HG03045 (cell line): ENCODE results near the gene PGRMC2.

Experiments used
- ATAC-seq: cut with Tn5 transposase; IDR thresholded peaks from one replicate; pipeline ENCODE4 v1.9.1; 2021; ENCODE audit warnings: mild to moderate bottlenecking, moderate library complexity; ENCODE audit not compliant: unreplicated experiment

PGRMC2 gene

GRCh38 chr4:128299848-128300247 lies 12.2 kb upstream of the PGRMC2 start:
- ATAC-seq = no peak

DNA sequence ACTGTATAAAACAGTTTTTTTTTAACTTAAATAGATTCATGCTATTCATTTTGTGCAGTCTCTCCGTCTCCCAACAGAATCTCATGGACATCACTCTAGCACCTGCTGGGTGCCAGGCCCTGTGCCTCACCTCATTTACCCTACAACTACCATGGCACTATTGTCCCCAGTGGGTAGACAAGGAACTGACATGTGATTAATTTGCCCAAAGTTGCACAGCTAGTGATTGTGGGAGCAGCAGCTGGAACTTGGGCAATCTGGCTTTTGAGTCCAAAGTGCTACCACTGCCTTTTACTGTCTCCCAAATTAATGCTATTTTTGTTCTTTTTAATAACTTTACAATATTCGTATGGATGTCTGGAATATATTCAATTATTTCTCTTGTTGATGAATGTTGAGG lies 11.2 kb upstream of the PGRMC2 start:
- no peak for ATAC-seq

DNA sequence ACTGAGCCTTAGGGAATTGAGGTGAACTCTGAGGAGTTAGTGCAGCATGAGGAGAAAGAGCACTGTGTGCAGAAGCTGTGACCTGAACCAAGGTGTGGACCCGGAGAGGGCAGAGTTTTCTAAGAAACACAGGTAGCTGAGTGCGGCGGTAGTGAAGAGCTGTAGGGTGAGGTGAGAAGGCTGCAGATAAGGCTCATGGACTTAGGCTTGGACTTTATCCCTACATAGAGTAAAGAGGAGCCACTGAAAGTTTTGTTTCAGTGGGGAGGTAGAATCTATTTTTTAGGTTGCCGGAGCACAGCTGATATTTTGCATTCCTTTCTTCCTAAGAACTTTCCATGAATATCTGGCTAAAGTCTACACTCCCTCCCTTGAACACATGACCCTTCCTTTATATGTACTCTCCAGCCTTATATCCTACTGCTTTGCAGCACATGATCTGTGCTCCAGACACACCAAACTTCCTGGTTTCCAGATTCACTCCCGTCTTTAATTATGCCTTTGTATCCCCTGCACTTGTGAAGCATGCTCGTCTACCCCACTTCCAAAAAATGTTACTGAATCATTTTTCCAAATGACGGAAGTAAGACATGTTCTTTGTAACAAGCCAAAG lies 10.6 kb upstream of the PGRMC2 start:
- ATAC-seq = no peak

GRCh38 chr4:128295255-128295654 lies 7.6 kb upstream of the PGRMC2 start:
- no peak for ATAC-seq

- no peak for ATAC-seq
These were observed 6.9 kb upstream of the PGRMC2 start for GRCh38 chr4:128294464-128294863.

- no peak for ATAC-seq
These were observed 4.7 kb upstream of the PGRMC2 start for GRCh38 chr4:128292349-128292748.

DNA sequence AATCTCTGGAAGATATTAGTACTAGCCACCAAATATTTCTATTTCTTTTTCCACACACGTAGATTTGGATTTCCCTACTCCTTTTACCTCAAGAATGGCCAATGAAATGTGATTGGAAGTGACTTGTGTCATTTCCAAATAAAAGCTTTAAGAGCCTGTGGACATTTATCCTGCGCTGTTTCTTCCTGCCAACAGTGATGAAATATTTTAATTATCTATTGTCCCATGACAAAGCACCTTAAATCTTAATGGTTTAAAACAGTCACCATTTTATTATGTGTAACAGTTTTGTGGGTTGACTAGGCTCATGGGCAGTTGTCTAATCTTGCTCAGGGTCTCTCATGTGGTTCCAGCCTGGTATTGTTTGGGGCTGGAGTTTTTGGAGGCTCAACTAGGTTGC lies 3.5 kb upstream of the PGRMC2 start:
- no peak for ATAC-seq

DNA sequence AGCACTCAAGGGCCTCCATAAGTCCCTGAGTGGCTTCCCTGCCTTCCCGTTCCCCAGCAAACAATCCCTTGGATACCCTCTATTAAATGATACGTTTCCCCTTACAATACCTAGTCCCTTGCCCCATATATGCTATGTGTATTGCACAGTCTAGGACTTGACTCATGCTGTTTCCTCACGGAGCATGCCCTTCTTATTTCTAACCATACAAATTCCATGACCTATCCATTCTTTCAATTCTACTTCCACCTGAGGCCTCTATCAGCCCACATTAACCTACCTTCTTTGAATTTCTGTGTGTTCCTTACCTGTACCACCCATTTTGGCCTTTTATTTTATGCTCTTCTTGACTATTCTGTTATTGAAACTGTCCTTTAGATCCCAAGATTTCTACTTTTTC lies 2.9 kb upstream of the PGRMC2 start:
- no peak for ATAC-seq

- ATAC-seq = no peak
These were observed 2.0 kb upstream of the PGRMC2 start for GRCh38 chr4:128289523-128290158.

- ATAC-seq = no peak
These were observed 1.1 kb upstream of the PGRMC2 start for GRCh38 chr4:128288689-128289106.

DNA sequence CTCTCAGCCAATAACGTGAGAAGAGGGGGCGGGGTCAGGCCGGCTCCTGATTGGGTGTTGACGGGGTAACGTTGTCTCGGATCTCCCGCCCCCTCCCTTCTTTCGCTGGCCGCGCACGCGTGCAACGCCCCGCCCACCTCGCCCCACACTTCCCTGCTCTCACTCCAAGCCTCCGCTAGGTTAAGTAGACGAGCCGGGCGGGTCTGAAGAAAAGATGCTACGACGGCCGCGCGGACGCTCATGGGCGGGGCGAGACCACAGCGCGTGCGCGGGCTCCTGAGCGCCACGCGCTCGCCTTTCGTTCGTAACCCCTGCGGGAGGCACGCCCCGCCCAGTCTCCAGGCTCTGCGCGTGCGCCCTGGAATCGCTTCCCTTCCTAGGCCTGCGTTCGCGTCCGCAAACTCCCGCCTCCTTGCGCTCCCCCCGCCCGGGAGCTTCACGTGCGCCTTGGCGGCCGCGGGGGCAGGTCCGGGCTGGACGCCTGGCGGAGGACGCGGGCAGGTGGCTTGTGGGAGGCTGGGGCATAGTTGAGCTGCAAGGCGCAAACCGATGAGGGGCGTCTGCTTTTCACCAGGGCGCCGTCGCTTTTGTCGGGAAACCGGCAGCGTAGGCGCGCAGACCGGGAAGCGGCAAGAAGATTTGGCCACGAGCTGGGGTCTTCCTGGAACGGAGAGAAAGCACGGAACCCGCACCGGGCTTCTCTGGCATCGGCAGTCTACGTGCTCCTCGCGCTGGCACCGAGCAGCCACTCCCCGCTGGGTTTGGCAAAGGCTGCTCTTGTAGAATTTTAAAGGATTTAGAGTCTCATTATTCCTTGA lies 467 bp upstream of the PGRMC2 start:
- ATAC-seq = peak; percentile 81

DNA sequence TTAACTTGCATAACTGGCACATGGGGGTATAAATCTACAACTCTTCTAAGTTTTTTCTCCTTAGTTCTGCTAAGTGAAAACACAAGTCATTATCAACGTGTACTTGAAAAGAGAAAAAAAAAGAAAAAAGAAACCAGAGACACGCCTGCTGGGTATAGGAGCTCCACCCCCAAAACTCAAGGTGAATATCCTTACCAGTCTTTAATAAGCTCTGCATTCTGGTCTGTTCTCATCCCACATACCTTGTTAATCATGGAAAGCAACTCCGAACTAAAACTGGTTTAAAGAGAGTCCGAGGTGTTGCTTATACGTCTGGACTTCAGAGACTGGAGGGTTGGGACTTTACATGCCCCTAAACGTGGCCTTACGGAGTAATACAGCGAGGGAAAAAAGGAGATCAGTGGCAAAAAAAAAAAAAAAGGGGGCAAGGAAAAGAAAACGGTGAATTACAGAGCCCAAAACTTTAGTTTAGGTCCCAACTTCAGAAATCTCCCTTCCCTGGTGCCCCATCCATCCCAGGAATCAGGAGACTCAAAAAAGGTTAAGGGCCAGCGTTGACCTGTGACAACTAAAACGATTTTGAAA lies 1.0 kb downstream of the PGRMC2 start:
- ATAC-seq = no peak

DNA sequence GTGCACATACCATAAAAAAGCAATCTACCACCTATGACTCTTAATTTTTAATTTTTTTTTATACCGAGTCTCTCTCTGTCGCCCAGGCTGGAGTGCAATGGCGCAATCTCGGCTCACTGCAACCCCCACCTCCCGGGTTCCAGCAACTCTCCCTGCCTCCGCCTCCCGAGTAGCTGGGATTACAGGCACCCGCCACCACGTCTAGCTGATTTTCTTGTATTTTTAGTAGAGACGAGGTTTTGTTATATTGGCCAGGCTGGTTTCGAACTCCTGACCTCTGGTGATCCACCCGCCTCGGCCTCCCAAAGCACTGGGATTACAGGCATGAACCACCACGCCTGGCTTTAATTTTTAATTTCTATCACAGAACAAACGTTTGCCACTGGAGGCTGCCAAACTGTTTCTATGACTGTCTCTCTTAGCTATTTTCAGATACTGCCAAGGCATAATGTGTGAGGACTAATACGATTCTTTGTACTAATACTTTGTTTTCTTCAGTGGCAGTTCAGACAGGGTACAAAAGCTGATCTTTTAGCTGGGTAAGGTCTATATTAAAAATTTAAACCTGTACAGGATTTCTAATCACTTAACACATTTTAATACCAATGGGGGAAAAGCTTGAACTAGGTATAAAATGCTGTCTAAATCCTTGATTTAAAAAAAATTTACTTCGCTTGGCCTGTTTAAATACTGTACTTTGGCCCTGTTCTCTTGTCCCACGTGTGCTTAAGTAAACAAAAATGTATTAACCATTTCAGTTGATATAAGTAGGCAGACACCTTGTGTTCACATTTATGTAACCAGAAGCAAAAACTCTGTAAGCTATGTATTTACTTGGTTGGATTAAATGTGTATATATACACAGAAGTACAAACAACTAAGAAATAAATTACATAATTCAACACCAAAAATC lies 2.3 kb downstream of the PGRMC2 start:
- no peak for ATAC-seq

- ATAC-seq = no peak
These were observed 3.3 kb downstream of the PGRMC2 start for GRCh38 chr4:128284317-128284716.

GRCh38 chr4:128283071-128283470 lies 4.5 kb downstream of the PGRMC2 start:
- no peak for ATAC-seq

GRCh38 chr4:128282516-128282915 lies 5.1 kb downstream of the PGRMC2 start:
- no peak for ATAC-seq

DNA sequence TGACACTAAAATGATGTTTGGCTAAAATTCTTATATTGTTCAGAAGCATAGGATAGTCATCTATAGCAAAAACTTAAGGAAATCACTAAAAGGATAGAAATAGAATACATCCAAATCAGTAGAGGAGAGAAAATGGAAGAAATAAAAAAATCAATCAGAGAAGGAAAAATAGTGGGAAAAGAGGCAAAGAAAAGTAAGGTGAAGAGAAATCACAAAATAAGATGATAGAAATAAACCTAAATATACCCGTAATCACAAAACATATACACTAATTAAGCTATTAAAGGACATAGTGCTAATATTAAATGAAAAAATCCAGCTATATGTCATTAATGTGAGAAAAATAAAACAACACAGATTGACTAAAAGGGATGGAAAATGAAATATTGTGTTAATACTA lies 6.3 kb downstream of the PGRMC2 start:
- ATAC-seq = no peak

DNA sequence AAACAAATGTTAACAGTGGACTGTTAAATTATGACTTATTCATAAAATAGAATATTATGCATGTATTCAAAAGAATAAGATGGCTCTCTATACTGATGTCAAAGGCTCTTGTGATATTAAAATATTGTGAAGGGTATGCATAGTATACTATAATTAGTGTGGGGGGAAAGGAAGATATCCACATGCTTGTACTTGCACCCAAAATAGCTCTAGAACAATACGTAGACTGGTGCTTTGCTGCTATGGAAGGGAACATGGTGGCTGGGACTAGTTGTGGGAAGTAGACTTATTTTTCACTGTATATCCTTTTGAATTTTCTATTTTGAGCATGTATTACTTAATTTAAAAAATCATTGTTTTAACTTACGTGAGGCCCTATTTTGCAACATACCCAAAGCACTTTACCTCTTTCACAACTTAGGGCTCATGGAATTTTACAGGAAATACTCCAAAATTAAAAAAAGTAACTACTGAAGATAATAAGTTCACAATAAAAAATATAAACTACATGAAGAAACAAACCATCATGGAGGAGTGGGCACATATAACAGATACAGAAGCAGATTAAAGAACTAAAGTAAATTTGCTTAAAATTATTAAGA lies 7.9 kb downstream of the PGRMC2 start:
- ATAC-seq = no peak

DNA sequence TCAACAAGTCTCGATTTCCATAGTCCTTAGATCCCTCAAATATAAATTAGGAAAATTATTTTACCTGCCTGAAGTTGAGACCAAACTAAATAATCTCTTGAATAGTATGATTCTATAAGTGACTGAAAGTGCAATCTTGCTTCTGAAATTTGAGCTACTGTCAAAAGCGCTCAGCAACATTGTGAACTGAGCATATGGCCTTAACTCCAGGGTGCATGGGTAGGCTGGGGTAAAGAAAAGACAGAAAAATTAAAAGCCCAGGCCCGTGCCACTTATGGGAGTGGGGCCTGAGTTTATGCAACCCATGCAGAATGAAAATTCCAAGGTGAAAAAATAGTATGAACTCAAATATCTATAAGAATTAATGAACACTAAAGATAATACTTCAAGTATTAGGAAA lies 9.8 kb downstream of the PGRMC2 start:
- ATAC-seq = no peak

GRCh38 chr4:128275346-128275745 lies 12.3 kb downstream of the PGRMC2 start:
- ATAC-seq = no peak
